ENCODE measurements around the gene VIPR2.
"Not testable (repeated sequence)": the region's sequence is repeated elsewhere in the genome, so short reads cannot be mapped to it uniquely, and the experiment has no call there.

The VIPR2 gene

GRCh38 chr7:159104188-159104920 is 40.3 kb downstream of the VIPR2 start:
- DNase-seq (ENCODE audit: low read depth), result no peak

- DNase-seq (ENCODE audit: low read depth), result no peak
These were observed 41.1 kb downstream of the VIPR2 start for GRCh38 chr7:159103382-159104187.

GRCh38 chr7:159102681-159103381 is 41.8 kb downstream of the VIPR2 start:
- DNase-seq (ENCODE audit: low read depth), result no peak

DNA sequence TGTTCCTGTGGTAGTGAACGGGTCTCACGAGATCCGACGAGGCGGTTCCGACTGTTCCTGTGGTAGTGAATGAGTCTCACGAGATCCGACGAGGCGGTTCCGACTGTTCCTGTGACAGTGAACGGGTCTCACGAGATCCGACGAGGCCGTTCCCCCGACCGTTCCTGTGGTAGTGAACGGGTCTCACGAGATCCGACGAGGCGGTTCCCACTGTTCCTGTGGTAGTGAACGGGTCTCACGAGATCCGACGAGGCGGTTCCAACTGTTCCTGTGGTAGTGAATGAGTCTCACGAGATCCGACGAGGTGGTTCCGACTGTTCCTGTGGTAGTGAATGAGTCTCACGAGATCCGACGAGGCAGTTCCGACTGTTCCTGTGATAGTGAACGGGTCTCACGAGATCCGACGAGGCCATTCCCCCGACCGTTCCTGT is 43.0 kb downstream of the VIPR2 start:
- not testable (repeated sequence) for DNase-seq (ENCODE audit: low read depth)

- DNase-seq (ENCODE audit: low read depth), result not testable (repeated sequence)
These were observed 43.6 kb downstream of the VIPR2 start for GRCh38 chr7:159101083-159101395.

DNA sequence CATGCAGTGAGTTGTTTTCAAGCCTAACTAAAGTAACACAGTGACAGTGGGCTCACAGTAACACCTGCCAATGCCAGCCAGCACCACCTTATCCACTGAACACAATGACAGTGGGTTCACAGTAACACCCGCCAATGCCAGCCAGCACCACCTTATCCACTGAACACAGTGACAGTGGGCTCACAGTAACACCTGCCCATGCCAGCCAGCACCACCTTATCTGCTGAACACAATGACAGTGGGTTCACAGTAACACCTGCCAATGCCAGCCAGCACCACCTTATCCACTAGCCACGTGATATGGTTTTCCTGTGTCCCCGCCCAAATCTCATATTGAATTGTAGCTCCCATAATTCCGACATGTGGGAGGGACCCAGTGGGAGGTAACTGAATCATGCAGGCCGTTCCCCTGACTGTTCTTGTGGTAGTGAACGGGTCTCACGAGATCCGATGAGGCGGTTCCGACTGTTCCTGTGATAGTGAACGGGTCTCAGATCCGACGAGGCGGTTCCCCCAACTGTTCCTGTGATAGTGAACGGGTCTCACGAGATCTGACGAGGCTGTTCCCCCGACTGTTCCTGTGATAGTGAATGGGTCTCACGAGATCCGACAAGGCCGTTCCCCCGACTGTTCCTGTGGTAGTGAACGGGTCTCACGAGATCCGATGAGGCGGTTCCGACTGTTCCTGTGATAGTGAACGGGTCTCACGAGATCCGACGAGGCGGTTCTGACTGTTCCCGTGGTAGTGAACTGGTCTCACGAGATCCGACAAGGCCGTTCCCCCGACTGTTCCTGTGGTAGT is 44.2 kb downstream of the VIPR2 start:
- DNase-seq (ENCODE audit: low read depth), result not testable (repeated sequence)

- no peak for DNase-seq (ENCODE audit: low read depth)
These were observed 44.9 kb downstream of the VIPR2 start for GRCh38 chr7:159099711-159100231.

DNA sequence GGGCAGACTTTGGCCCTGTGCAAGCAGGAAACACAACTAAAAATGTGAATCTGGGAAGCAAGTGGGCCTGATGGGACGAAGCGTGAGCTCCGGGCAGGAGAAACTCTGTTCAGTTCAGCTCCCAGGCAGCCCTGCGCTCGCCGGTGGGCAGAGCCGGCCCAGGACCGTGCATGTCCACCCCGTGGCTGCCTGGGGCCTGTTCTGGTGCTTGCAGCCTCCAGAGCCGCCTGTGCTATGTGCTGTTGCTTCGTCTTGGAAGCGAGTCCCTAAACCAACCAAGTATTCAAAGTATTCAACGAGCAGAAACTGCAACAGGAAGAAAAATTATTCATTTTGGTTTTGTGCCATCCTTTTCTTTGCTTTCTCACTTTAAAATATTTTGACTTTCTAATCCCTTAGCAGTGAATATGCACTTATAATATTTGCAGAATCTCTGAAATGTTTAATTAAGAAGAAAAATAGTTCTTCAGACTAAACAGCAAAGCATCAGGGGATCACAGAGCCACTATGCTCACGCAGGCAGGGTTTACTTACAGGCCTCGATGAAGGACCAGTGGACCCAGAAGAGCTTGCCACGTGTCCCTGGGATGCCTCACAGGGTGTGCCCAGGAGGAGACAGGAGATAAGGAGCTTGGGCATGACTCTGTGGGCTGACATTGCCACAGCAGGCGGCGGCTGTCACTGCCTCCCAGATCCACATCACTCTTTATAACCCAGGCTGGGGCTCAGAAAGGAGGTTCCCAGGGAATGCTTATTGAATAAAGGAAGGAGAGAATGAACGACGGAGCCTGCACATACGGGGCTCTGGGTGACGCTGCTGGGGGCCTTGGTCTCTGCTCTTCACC is 45.6 kb downstream of the VIPR2 start:
- no peak for DNase-seq (ENCODE audit: low read depth)

GRCh38 chr7:159098424-159098786 is 46.3 kb downstream of the VIPR2 start:
- no peak for DNase-seq (ENCODE audit: low read depth)

GRCh38 chr7:159097661-159098423 is 46.8 kb downstream of the VIPR2 start:
- no peak for DNase-seq (ENCODE audit: low read depth)

GRCh38 chr7:159096736-159097581 is 47.7 kb downstream of the VIPR2 start:
- DNase-seq (ENCODE audit: low read depth), result no peak

GRCh38 chr7:159095979-159096411 is 48.7 kb downstream of the VIPR2 start:
- no peak for DNase-seq (ENCODE audit: low read depth)

DNA sequence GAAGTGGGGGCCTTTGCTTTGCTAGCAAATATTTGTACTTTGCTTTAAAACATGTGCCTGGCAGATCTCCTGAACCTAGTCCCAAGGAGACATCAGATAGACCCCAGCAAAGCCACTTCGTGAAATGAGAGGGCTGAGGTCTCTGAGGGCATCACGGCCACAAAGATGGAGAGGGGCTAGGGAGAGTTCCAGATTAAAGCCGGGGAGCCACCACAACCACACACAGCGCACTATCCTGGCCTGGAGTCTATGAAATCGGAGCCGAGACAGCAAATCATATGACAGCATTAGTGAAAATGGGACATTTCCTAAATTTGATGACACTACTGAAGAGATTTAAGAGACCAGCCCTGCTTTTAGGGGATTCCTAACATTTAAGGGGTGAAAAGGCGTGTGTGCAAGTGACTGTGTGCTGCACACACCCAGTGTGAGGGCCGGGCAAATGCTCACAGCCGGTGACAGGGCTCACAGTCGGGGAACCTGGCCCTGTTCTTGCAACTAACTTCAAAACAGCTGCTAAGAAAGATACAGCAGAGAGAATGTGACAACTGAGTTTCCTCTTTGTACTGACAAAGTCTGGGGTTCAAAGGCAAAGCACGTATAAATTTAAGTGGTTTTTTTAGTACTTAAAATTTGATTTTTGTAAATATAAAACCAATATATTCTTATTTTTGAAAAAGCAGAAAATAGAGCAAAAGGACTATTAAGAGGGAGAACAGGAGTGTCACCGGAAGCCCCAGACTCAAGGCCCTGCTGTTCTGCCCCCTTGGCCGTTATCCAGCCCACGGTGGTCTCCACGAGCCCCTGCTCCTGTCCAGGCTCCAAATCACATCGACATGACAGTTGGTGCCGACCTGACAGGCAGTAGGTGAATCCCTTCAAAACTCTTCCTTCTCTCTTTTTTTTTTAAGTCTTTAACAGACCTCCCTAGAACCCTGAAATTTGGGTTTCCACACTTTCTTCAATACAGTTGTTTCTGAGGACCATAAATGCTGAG is 49.5 kb downstream of the VIPR2 start:
- DNase-seq (ENCODE audit: low read depth), result no peak

GRCh38 chr7:159094023-159094740 is 50.5 kb downstream of the VIPR2 start:
- DNase-seq (ENCODE audit: low read depth), result no peak

DNA sequence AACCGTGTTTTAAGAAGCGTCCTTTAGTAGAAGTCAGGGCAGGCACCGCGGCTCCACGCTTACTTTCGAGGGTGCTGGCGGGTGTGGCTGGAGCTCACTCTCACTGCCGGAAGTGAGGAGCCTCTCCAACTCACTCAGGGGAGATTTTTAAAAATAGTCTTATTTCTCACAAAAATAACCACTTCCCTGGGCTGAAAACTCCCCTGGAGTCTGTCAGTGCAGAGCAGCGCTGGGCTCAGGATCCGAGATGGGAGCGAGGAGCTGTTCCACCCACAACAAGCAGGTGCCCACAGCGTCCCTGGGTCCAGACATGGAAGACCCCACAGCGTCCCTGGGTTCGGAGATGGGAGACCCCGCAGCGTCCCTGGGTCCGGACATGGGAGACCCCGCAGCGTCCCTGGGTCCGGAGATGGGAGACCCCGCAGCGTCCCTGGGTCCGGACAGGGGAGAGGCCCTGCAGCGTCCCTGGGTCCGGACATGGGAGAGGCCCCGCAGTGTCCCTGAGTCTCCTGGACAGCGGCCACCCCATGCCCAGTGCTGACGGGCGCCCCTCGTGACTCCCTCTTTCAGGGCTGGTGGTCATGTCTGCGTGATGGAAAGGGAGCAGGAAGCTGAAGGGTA is 51.2 kb downstream of the VIPR2 start:
- no peak for DNase-seq (ENCODE audit: low read depth)

DNA sequence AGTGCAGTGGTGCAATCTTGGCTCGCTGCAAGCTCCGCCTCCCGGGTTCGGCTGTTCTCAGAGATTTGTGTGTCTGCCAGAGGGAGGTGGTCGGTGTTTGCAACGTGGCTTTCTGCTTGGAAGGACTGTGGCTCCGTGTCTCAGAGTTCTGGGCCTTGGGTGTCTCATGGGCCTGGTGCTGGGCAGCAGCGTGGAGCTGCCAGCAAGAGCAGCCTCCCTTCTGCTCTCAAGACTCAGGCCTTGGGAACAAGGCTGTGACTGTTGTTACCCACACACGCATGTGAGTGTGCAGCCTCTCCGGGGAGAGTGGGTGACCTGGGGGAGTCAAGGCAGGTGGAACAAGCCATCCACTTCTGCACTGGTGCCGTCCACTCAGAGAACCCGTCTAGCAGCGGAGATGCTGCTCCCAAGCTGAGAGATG is 52.0 kb downstream of the VIPR2 start:
- DNase-seq (ENCODE audit: low read depth), result no peak
